ENCODE results near the gene CELF4. TPM values are rescaled to one million over a fixed set of nuclear protein-coding genes. Genes with fewer than 3 reads are reported as not detected.

The CELF4 gene
- total and polyA plus RNA-seq, 10 of the 15 experiments (the other 5 are each of a cell fraction or from before 2014, with no cell fraction given) = 0.03 to 0.32 TPM; not detected in 8

GRCh38 chr18:37381554-37381953, 184.0 kb downstream of the CELF4 start (continued):
- TF ChIP-seq PRDM15 (CRISPR knock-in tag; IDR thresholded peaks at IDR 0.05) = no peak
- no peak for TF ChIP-seq TBL1XR1 (IDR thresholded peaks at IDR 0.05; ENCODE audit: low read depth, low read length)
- TF ChIP-seq ZNF207 (IDR thresholded peaks at IDR 0.05; ENCODE audit: borderline replicate concordance) = no peak
- TF ChIP-seq TARDBP (IDR thresholded peaks at IDR 0.05; ENCODE audit: borderline replicate concordance) = no peak
- TF ChIP-seq PML (IDR thresholded peaks at IDR 0.05; ENCODE audit: low read length) = no peak
- no peak for TF ChIP-seq NFIC (IDR thresholded peaks at IDR 0.05; ENCODE audit: low read depth, low read length)
- TF ChIP-seq MAX (IDR thresholded peaks at IDR 0.05; ENCODE audit: low read depth, low read length) = no peak
- no peak for TF ChIP-seq EED (IDR thresholded peaks at IDR 0.05; ENCODE audit: low read depth)
- TF ChIP-seq MTA3 (IDR thresholded peaks at IDR 0.05; ENCODE audit: borderline replicate concordance, low read length) = no peak
- no peak for TF ChIP-seq CBFB (IDR thresholded peaks at IDR 0.05; ENCODE audit: low read depth)
- TF ChIP-seq NFYB (IDR thresholded peaks at IDR 0.05; ENCODE audit: insufficient read depth, low read depth, low read length) = no peak
- no peak for TF ChIP-seq ATF2 (IDR thresholded peaks at IDR 0.05; ENCODE audit: low read length)
- TF ChIP-seq CHD4 (IDR thresholded peaks at IDR 0.05) = no peak
- no peak for TF ChIP-seq KLF5 (IDR thresholded peaks at IDR 0.05; ENCODE audit: partially characterized antibody)

All from GM12878 (cell line).